Esophagus squamous epithelium (tissue), 4 donors: ENCODE measurements around the gene SPN.
"Not testable (repeated sequence)": the region's sequence is repeated elsewhere in the genome, so short reads cannot be mapped to it uniquely, and the experiment has no call there.

Experiments used
- CTCF ChIP-seq, 6 experiments: fragments of 450-650 bp in 4 of 6; fragments of 200-600 bp in 2 of 6; sonication (generic) in 2 of 6; IDR thresholded peaks; one replicate each; pipeline ENCODE4 v1.5.1; 2016 to 2019; ENCODE audit warnings: antibody characterized with exemption in 6 of 6, mild to moderate bottlenecking in 4 of 6, moderate library complexity in 4 of 6
- POLR2A ChIP-seq, 4 donors: fragments of 450-650 bp; IDR thresholded peaks; one replicate each; pipeline ENCODE4 v1.6.1; 2017; ENCODE audit warnings: antibody characterized with exemption in 4 of 4, mild to moderate bottlenecking in 4 of 4, moderate library complexity in 3 of 4

DNA sequence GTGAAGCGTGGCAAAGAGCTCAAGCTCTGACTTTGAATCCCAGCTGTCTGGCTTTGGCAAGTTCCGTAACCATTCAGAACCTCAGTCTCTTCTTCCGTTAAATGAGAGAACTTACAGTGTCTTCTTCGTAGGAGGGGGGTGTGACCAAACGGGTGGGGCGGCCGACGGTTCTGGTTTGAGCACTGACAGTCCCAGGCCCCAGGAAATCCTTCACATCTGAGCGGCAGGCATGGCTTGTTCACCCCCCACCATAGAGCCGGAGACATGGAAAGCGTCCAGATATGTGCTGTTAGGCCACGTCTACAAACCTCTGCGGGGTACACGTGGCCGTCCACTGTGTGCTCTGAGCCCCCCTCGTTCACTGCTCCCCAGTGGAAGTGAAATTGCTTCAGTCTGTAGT, 27.1 kb upstream of the SPN start:
- TF ChIP-seq CTCF, POLR2A (IDR thresholded peaks at IDR 0.05): not testable (repeated sequence)
